Measurements from ENCODE around the gene SHC3.

SHC3 gene

GRCh38 chr9:89120704-89121103 is 57.9 kb downstream of the SHC3 start:
- H3K36me3 Mint-ChIP-seq (ENCODE audit: low read depth), result no peaks in the 10 kb centered on the region
- DNase-seq (no peak), ATAC-seq (no peak)
- H3K27ac Mint-ChIP-seq, result no peak overlapping the region
- H3K9me3 Mint-ChIP-seq, result peaks cover 23% of the 10 kb centered on the region
- H3K4me3 Mint-ChIP-seq, result no peak overlapping the region
- peaks cover 32% of the 10 kb centered on the region for H3K27me3 Mint-ChIP-seq
- no peaks in the 10 kb centered on the region for H3K4me1 Mint-ChIP-seq

GRCh38 chr9:89116805-89117192 is 61.8 kb downstream of the SHC3 start:
- no peak overlapping the region for H3K27ac Mint-ChIP-seq
- H3K27me3 Mint-ChIP-seq, result peaks cover 30% of the 10 kb centered on the region
- H3K4me3 Mint-ChIP-seq, result no peak overlapping the region
- no peak for ATAC-seq
- no peaks in the 10 kb centered on the region for H3K4me1 Mint-ChIP-seq
- H3K9me3 Mint-ChIP-seq, result peaks cover 14% of the 10 kb centered on the region
- DNase-seq, result no peak
- H3K36me3 Mint-ChIP-seq (ENCODE audit: low read depth), result no peaks in the 10 kb centered on the region

GRCh38 chr9:89116064-89116804 is 62.4 kb downstream of the SHC3 start:
- H3K27me3 Mint-ChIP-seq, result peaks cover 30% of the 10 kb centered on the region
- H3K4me3 Mint-ChIP-seq, result no peak overlapping the region
- no peak overlapping the region for H3K27ac Mint-ChIP-seq
- no peaks in the 10 kb centered on the region for H3K4me1 Mint-ChIP-seq
- H3K9me3 Mint-ChIP-seq, result peaks cover 14% of the 10 kb centered on the region
- ATAC-seq (no peak), DNase-seq (no peak)
- no peaks in the 10 kb centered on the region for H3K36me3 Mint-ChIP-seq (ENCODE audit: low read depth)

GRCh38 chr9:89115426-89115825 is 63.2 kb downstream of the SHC3 start:
- no peak overlapping the region for H3K27ac Mint-ChIP-seq
- no peak overlapping the region for H3K4me3 Mint-ChIP-seq
- ATAC-seq, result no peak

GRCh38 chr9:89114741-89115140 is 63.9 kb downstream of the SHC3 start:
- Mint-ChIP-seq H3K27me3 (peaks cover 28% of the 10 kb centered on the region), H3K4me1 (no peaks in the 10 kb centered on the region), H3K9me3 (peaks cover 14% of the 10 kb centered on the region), H3K27ac (no peak overlapping the region), H3K4me3 (no peak overlapping the region), H3K36me3 (ENCODE audit: low read depth) (no peaks in the 10 kb centered on the region)
- DNase-seq (no peak), ATAC-seq (no peak)

More at GRCh38 chr9:89115426-89115825, 63.2 kb downstream of the SHC3 start:
- H3K9me3 Mint-ChIP-seq, result peaks cover 14% of the 10 kb centered on the region
- no peaks in the 10 kb centered on the region for H3K36me3 Mint-ChIP-seq (ENCODE audit: low read depth)
- DNase-seq, result no peak
- H3K4me1 Mint-ChIP-seq, result no peaks in the 10 kb centered on the region
- peaks cover 28% of the 10 kb centered on the region for H3K27me3 Mint-ChIP-seq

- H3K36me3 Mint-ChIP-seq (ENCODE audit: low read depth), result no peaks in the 10 kb centered on the region
- H3K27ac Mint-ChIP-seq, result no peak overlapping the region
- peaks cover 8% of the 10 kb centered on the region for H3K9me3 Mint-ChIP-seq
- DNase-seq, result no peak
- no peak overlapping the region for H3K4me3 Mint-ChIP-seq
- H3K27me3 Mint-ChIP-seq, result peaks cover 27% of the 10 kb centered on the region
- H3K4me1 Mint-ChIP-seq, result no peaks in the 10 kb centered on the region
- no peak for ATAC-seq
Observed at GRCh38 chr9:89113851-89114250, 64.8 kb downstream of the SHC3 start.

- DNase-seq, result no peak
- ATAC-seq, result no peak
- H3K27me3 Mint-ChIP-seq, result peaks cover 21% of the 10 kb centered on the region
- H3K4me1 Mint-ChIP-seq, result no peaks in the 10 kb centered on the region
- no peak overlapping the region for H3K4me3 Mint-ChIP-seq
- peaks cover 5% of the 10 kb centered on the region for H3K9me3 Mint-ChIP-seq
- H3K27ac Mint-ChIP-seq, result no peak overlapping the region
- no peaks in the 10 kb centered on the region for H3K36me3 Mint-ChIP-seq (ENCODE audit: low read depth)
Observed at GRCh38 chr9:89112243-89112642, 66.4 kb downstream of the SHC3 start.

GRCh38 chr9:89109666-89110065 is 69.0 kb downstream of the SHC3 start:
- ATAC-seq, result no peak
- DNase-seq, result no peak

GRCh38 chr9:89107406-89107805 is 71.2 kb downstream of the SHC3 start:
- H3K27me3 Mint-ChIP-seq, result peaks cover 10% of the 10 kb centered on the region
- no peaks in the 10 kb centered on the region for H3K4me1 Mint-ChIP-seq
- H3K4me3 Mint-ChIP-seq, result no peak overlapping the region
- H3K36me3 Mint-ChIP-seq (ENCODE audit: low read depth), result no peaks in the 10 kb centered on the region
- no peaks in the 10 kb centered on the region for H3K9me3 Mint-ChIP-seq
- no peak overlapping the region for H3K27ac Mint-ChIP-seq
- DNase-seq (no peak), ATAC-seq (no peak)

More at GRCh38 chr9:89109666-89110065, 69.0 kb downstream of the SHC3 start:
- no peak overlapping the region for H3K4me3 Mint-ChIP-seq
- H3K27ac Mint-ChIP-seq, result no peak overlapping the region
- no peaks in the 10 kb centered on the region for H3K36me3 Mint-ChIP-seq (ENCODE audit: low read depth)
- H3K4me1 Mint-ChIP-seq, result no peaks in the 10 kb centered on the region
- no peaks in the 10 kb centered on the region for H3K9me3 Mint-ChIP-seq
- peaks cover 5% of the 10 kb centered on the region for H3K27me3 Mint-ChIP-seq

- Mint-ChIP-seq H3K27me3 (peaks cover 13% of the 10 kb centered on the region), H3K36me3 (ENCODE audit: low read depth) (no peaks in the 10 kb centered on the region), H3K27ac (no peak overlapping the region), H3K9me3 (no peaks in the 10 kb centered on the region), H3K4me3 (no peak overlapping the region), H3K4me1 (no peaks in the 10 kb centered on the region)
- no peak for DNase-seq
- ATAC-seq, result no peak
Observed at GRCh38 chr9:89106224-89106851, 72.3 kb downstream of the SHC3 start.

GRCh38 chr9:89104821-89105220 is 73.8 kb downstream of the SHC3 start:
- DNase-seq (no peak), ATAC-seq (no peak)
- H3K27ac Mint-ChIP-seq, result no peak overlapping the region
- no peak overlapping the region for H3K4me3 Mint-ChIP-seq
- no peaks in the 10 kb centered on the region for H3K36me3 Mint-ChIP-seq (ENCODE audit: low read depth)
- H3K4me1 Mint-ChIP-seq, result no peaks in the 10 kb centered on the region
- H3K27me3 Mint-ChIP-seq, result peaks cover 16% of the 10 kb centered on the region
- no peaks in the 10 kb centered on the region for H3K9me3 Mint-ChIP-seq

GRCh38 chr9:89097219-89097618 is 81.4 kb downstream of the SHC3 start:
- Mint-ChIP-seq H3K9me3 (no peaks in the 10 kb centered on the region), H3K4me1 (no peaks in the 10 kb centered on the region), H3K4me3 (no peak overlapping the region), H3K27ac (no peak overlapping the region), H3K27me3 (peaks cover 6% of the 10 kb centered on the region), H3K36me3 (ENCODE audit: low read depth) (no peaks in the 10 kb centered on the region)
- DNase-seq, result no peak
- no peak for ATAC-seq

GRCh38 chr9:89096807-89097206 is 81.8 kb downstream of the SHC3 start:
- ATAC-seq (no peak), DNase-seq (no peak)
- Mint-ChIP-seq H3K36me3 (ENCODE audit: low read depth) (no peaks in the 10 kb centered on the region), H3K4me1 (no peaks in the 10 kb centered on the region), H3K4me3 (no peak overlapping the region), H3K27ac (no peak overlapping the region), H3K27me3 (peaks cover 3% of the 10 kb centered on the region), H3K9me3 (no peaks in the 10 kb centered on the region)

GRCh38 chr9:89095761-89096528 is 82.7 kb downstream of the SHC3 start:
- H3K27me3 Mint-ChIP-seq, result peaks cover 3% of the 10 kb centered on the region
- H3K36me3 Mint-ChIP-seq (ENCODE audit: low read depth), result no peaks in the 10 kb centered on the region
- H3K27ac Mint-ChIP-seq, result no peak overlapping the region
- ATAC-seq, result no peak
- no peak for DNase-seq
- H3K4me3 Mint-ChIP-seq, result no peak overlapping the region
- H3K9me3 Mint-ChIP-seq, result no peaks in the 10 kb centered on the region
- no peaks in the 10 kb centered on the region for H3K4me1 Mint-ChIP-seq
